Measurements from ENCODE around the gene DXO. TPM values are rescaled to one million over a fixed set of nuclear protein-coding genes. Genes with fewer than 3 reads are reported as not detected.

The DXO gene
- total and polyA plus RNA-seq, 2 of the 13 experiments (the other 11 are each of a cell fraction or from before 2014, with no cell fraction given) = 18.6 to 26.2 TPM

GRCh38 chr6:31922942-31923341 is 49.0 kb downstream of the DXO start (continued):
- TF ChIP-seq ZBED4 (CRISPR knock-in tag; IDR thresholded peaks at IDR 0.05; ENCODE audit: borderline replicate concordance) (no peak), DRAP1 (CRISPR knock-in tag; IDR thresholded peaks at IDR 0.05) (no peak), HOXA7 (CRISPR knock-in tag; IDR thresholded peaks at IDR 0.05) (no peak), ZBTB38 (CRISPR knock-in tag; IDR thresholded peaks at IDR 0.05) (no peak), ZNF383 (CRISPR knock-in tag; IDR thresholded peaks at IDR 0.05; ENCODE audit: borderline replicate concordance) (no peak), FOXA3 (CRISPR knock-in tag; IDR thresholded peaks at IDR 0.05) (peak; percentile 9; the same call in 1 of the 2 replicates), THAP11 (CRISPR knock-in tag; IDR thresholded peaks at IDR 0.05) (peak; percentile 45; the same call in 1 of the 2 replicates), CEBPB (IDR thresholded peaks at IDR 0.05; ENCODE audit: borderline replicate concordance, low read depth, low read length) (no peak), TRIM24 (CRISPR knock-in tag; IDR thresholded peaks at IDR 0.05) (no peak), ZBTB26 (CRISPR knock-in tag; IDR thresholded peaks at IDR 0.05; ENCODE audit: borderline replicate concordance) (no peak), SAP130 (CRISPR knock-in tag; IDR thresholded peaks at IDR 0.05; ENCODE audit: low read depth) (peak; percentile 48; the same call in 1 of the 2 replicates), HNF4G (IDR thresholded peaks at IDR 0.05; ENCODE audit: borderline replicate concordance, low read depth, low read length) (peak; percentile 18; the same call in 1 of the 2 replicates), HNF4G (CRISPR knock-in tag; IDR thresholded peaks at IDR 0.05; ENCODE audit: borderline replicate concordance, low read depth) (no peak), SIN3B (IDR thresholded peaks at IDR 0.05; ENCODE audit: low read length) (no peak), FUBP1 (CRISPR knock-in tag; IDR thresholded peaks at IDR 0.05; ENCODE audit: borderline replicate concordance) (no peak)

Data from HepG2 (cell line).